Skeletal muscle tissue (tissue), 4 donors: Measurements from ENCODE around the gene RBM47. TPM values are rescaled to one million over a fixed set of nuclear protein-coding genes. Genes with fewer than 3 reads are reported as not detected.
"Not testable (repeated sequence)": the region's sequence is repeated elsewhere in the genome, so short reads cannot be mapped to it uniquely, and the experiment has no call there.

Experiments
- H3K27ac ChIP-seq: one replicate; pipeline ENCODE4 v1.7.0; 2013; ENCODE audit warnings: mild to moderate bottlenecking, low read depth, low read length, inconsistent platforms
- H3K27me3 ChIP-seq, 3 donors: one replicate each; pipeline ENCODE4 v1.7.0; 2013; ENCODE audit warnings: low read length in 3 of 3; ENCODE audit not compliant: control insufficient read depth in 3 of 3, insufficient read depth in 3 of 3
- H3K36me3 ChIP-seq, 3 donors: one replicate each; pipeline ENCODE4 v1.7.0; 2013; ENCODE audit warnings: low read length in 3 of 3; ENCODE audit not compliant: control insufficient read depth in 3 of 3, insufficient read depth in 3 of 3
- H3K4me1 ChIP-seq, 3 donors: one replicate each; pipeline ENCODE4 v1.7.0; 2013; ENCODE audit warnings: low read length in 3 of 3, mild to moderate bottlenecking in 3 of 3; ENCODE audit not compliant: control insufficient read depth in 3 of 3, insufficient read depth in 3 of 3
- H3K4me3 ChIP-seq, 3 donors: one replicate each; pipeline ENCODE4 v1.7.0; 2013; ENCODE audit warnings: low read length in 3 of 3
- H3K9ac ChIP-seq, 3 donors: one replicate each; pipeline ENCODE4 v1.7.0; 2013; ENCODE audit warnings: low read length in 3 of 3, mild to moderate bottlenecking in 3 of 3, moderate library complexity in 2 of 3, low read depth in 1 of 3
- H3K9me3 ChIP-seq, 3 donors: one replicate each; pipeline ENCODE4 v1.7.0; 2013; ENCODE audit warnings: low read length in 3 of 3; ENCODE audit not compliant: control insufficient read depth in 3 of 3
- total RNA-seq: library from RNA; depleted of rRNA; stranded (reverse); fragments of >200 nt; gene quantifications from one replicate; pipeline ENCODE4 v1.2.3, GENCODE V29; 2014
- donor health status: Osteomylitis.

The RBM47 gene
- total RNA-seq, 1 donor from 2014 or later = 2.6 TPM

DNA sequence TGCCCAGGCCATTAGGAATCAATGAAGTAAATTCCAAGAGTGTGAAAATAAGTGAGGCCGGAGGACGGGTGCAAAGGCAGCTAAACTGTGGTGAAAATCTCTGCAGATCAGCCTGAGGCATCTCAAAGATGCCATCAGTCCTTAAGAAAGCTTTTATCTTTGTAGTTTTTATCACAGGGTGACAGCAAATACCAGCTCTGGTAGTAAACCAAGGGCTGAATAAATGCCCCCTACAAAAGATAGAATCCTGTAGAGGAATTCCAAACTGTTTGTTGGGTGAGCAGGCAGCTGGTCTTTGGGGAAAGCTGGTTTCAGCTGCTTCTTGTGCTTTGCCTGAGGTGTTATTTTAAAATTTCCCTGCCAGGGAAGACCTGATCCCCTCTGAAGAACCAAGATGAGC lies 21.6 kb upstream of the RBM47 start:
- H3K4me3 ChIP-seq = no peak overlapping the region
- no peak overlapping the region for H3K27ac ChIP-seq
- H3K27me3 ChIP-seq = no peaks in the 10 kb centered on the region
- H3K9ac ChIP-seq = no peak overlapping the region
- H3K9me3 ChIP-seq = no peaks in the 10 kb centered on the region
- H3K4me1 ChIP-seq = no peaks in the 10 kb centered on the region
- H3K36me3 ChIP-seq = no peaks in the 10 kb centered on the region

DNA sequence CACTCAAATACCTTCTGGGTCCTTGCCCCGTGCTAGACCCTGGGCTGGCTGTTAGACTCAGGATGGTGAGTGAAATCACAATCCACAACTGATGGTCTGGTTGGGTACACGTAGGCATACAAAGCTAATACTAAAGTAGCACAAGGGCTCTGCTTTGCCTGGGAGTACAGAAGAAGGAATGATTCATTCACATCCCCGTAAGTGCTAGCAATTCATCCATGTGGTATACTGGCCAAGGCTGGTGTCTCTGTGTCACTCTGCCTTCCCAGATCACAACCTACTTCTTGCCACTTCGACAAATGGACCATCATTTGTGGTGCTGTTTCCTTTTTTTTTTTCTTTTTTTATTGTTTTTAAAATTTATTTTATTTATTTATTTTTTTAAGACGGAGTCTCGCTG lies 19.7 kb upstream of the RBM47 start:
- H3K27ac ChIP-seq = no peak overlapping the region
- H3K9ac ChIP-seq = no peak overlapping the region
- H3K36me3 ChIP-seq = no peaks in the 10 kb centered on the region
- no peaks in the 10 kb centered on the region for H3K4me1 ChIP-seq
- H3K27me3 ChIP-seq = no peaks in the 10 kb centered on the region
- no peak overlapping the region for H3K4me3 ChIP-seq
- no peaks in the 10 kb centered on the region for H3K9me3 ChIP-seq

DNA sequence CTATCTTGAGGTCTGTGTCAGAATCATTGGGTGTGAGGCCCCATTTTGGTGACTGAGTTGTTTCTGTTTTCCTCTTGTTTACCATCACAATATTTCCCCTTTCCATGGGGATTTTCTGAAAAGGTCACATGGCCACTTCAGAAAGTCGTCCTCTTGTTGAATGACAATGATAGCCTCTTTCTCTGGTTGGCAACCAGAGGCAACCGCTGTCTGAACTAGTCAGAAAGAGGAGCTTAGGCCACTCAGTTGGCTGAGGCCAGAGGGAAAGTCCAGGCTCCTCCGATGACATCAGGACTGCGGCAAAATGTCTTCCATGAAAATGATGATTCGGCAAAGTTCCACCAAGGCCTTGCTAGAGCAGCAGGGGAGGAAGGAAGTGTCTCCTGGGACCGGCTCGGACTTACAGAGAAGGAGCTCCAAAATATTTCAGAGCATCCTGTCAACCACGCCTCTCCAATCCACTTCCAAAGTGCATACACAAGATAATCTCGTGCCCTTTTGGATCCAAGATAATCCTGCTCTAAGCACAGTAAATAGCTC lies 19.1 kb upstream of the RBM47 start:
- Histone ChIP-seq H3K27me3 (no peaks in the 10 kb centered on the region), H3K27ac (no peak overlapping the region), H3K9ac (no peak overlapping the region), H3K4me1 (no peaks in the 10 kb centered on the region), H3K36me3 (no peaks in the 10 kb centered on the region), H3K4me3 (no peak overlapping the region), H3K9me3 (no peaks in the 10 kb centered on the region)

DNA sequence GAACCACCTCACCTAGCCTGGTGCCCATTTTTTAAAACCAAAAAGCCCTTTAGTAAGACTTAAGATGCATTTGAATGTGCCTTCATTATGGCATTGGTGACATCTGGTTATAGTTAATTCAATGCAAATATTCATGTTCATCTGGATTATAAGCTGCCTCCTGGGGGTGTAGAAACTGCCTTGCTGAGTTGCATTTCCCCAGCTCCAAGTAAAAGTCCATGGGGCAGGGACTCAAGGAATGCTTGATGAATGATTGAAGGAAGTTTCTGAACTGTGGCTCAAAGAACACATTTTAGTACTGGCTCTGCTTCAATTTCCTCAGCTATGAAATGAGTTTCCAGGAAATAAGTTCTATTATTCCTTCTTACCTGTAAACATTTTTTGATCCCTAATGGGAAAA lies 18.5 kb upstream of the RBM47 start:
- Histone ChIP-seq H3K4me3 (no peak overlapping the region), H3K4me1 (no peaks in the 10 kb centered on the region), H3K27me3 (no peaks in the 10 kb centered on the region), H3K27ac (no peak overlapping the region), H3K9me3 (no peaks in the 10 kb centered on the region), H3K36me3 (no peaks in the 10 kb centered on the region), H3K9ac (no peak overlapping the region)

DNA sequence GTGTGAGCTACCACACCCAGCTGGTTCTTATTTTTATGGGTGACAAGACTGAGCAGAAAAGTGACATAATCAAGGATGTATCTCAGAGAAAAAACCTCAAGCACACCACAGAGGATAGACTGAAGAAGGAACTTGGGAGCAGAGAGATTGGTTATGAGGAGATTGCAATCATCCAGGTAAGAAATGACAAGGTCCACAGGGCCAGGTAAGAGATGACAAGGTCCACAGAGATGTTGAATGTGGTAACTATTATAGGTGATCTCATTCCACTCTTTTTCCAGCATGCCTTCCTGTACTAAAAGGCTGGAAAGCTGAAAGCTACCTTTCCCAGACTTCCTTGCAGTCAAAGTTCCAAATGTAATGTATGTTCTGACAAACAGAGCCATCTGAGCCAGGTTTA lies 15.9 kb upstream of the RBM47 start:
- H3K9me3 ChIP-seq = no peaks in the 10 kb centered on the region

DNA sequence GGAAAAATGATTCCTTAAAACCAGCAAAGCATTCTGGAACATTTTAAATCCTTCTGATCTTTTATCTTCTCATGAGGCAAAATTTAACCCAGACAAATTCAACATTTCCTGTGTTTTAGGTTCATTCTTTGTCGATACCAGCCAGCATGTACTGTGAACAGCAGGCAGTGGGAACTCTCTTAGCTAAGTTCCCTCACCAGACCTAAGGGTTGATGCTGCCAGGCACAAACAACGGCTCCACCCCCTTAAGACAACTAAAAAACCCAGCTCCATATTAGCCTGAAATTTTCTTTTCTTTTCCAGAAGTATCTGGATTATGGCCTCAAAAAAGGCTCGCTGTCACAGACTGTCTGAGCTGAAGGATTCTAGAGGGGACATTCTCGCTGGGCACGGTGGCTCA lies 2.4 kb upstream of the RBM47 start:
- no peak overlapping the region for H3K9ac ChIP-seq
- peaks cover 0 to 10% (median 3%) of the 10 kb centered on the region in 3 donors for H3K4me1 ChIP-seq
- no peak overlapping the region for H3K4me3 ChIP-seq
- no peak overlapping the region for H3K27ac ChIP-seq
- H3K36me3 ChIP-seq = no peaks in the 10 kb centered on the region
- H3K9me3 ChIP-seq = peaks cover 0 to 3% (median 0%) of the 10 kb centered on the region in 3 donors
- H3K27me3 ChIP-seq = peaks cover 4 to 11% (median 4%) of the 10 kb centered on the region in 3 donors

More for the DNA sequence above, 15.9 kb upstream of the RBM47 start:
- H3K36me3 ChIP-seq = no peaks in the 10 kb centered on the region
- H3K4me3 ChIP-seq = no peak overlapping the region
- no peak overlapping the region for H3K9ac ChIP-seq
- no peak overlapping the region for H3K27ac ChIP-seq
- H3K27me3 ChIP-seq = no peaks in the 10 kb centered on the region
- no peaks in the 10 kb centered on the region for H3K4me1 ChIP-seq

DNA sequence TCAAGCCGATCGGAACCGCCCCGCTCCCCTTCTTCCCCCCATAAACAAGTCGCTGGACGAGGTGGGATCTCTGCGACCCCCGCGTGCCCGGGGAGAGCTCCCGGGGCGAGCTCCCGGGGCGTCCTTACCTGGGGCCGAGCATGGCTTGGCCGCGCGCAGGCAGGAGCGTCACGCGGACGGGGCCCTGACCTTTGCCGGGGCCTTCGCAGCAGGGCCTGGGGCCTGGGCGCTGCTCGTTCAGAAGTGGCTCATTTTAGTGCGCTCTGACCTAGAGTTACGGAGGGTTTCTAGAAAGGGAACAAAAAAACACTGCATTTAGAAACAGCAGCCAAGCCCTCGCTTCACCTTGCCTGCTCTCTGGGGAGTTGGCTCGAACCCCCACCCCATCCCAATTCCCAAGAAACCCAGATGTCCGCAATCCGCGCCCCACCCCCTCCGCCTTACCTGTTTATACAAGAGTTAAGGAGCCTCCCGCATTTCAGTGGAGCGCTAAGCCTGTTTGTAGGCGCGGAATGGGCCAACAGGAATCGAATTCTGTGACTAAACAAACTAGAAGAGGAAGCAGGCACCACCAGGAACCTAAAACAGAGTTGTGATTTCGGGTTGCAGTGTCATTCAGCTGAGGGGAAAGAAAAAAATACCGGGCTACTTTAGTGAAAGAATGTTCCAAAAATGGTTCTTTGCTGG lies 814 bp upstream of the RBM47 start:
- Histone ChIP-seq H3K27me3 (peaks cover 5 to 17% (median 14%) of the 10 kb centered on the region in 3 donors), H3K36me3 (no peaks in the 10 kb centered on the region), H3K9ac (peak overlapping the region in 2 of 3 donors; percentile 8 to 62), H3K27ac (peak overlapping the region; percentile 76), H3K4me3 (peak overlapping the region in 1 of 3 donors; percentile 62), H3K9me3 (peaks cover 0 to under 1% (median 0%) of the 10 kb centered on the region in 3 donors), H3K4me1 (peaks cover 0 to 10% (median 3%) of the 10 kb centered on the region in 3 donors)

DNA sequence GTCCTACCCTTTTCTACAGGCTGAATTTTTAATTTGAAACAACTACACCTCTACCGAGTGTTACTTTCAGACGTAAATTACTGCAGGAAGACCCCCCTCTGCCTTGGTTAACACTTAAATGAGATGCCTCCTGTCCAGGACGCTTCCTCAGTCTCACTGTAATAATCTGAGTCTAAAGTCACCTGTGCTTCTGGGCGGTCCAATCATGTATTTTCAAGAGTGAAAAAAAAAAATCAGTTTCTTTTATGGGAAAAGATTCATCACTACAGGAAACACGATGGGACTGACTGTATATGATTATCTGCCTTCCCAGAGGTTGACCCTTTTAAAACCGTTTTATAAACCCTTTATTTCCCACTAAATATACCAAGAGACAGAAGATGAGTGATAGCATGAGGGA lies 776 bp downstream of the RBM47 start:
- Histone ChIP-seq H3K4me3 (peak overlapping the region; percentile 62 to 82 (median 67)), H3K27me3 (peaks cover 7 to 19% (median 17%) of the 10 kb centered on the region in 3 donors), H3K9ac (peak overlapping the region; percentile 62 to 74 (median 68)), H3K27ac (peak overlapping the region; percentile 76), H3K9me3 (no peaks in the 10 kb centered on the region), H3K4me1 (peaks cover 0 to 10% (median 3%) of the 10 kb centered on the region in 3 donors), H3K36me3 (no peaks in the 10 kb centered on the region)

DNA sequence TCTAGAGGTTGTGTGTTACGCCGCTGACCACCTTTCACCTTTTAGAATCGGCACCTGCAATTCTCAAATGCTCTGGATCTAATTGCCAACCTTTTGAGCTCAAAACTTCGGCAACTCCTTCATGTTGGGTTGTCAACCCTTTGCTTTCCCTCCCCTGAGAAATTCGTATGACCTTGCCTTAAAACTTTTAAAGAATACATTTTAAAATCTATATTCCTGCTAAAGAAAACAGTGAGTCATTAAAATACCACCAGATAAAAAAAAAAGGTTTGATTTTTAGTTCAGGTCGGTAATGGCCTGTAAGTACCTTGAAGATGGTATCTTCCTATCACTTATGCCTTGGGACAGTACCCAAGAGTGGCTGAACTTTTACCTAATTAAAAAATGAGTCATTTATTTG lies 1.3 kb downstream of the RBM47 start:
- not testable (repeated sequence) for H3K9me3 ChIP-seq, H3K27ac ChIP-seq, H3K4me1 ChIP-seq, H3K4me3 ChIP-seq, H3K9ac ChIP-seq, H3K36me3 ChIP-seq
- peaks cover 7 to 19% (median 17%) of the 10 kb centered on the region in 3 donors for H3K27me3 ChIP-seq

DNA sequence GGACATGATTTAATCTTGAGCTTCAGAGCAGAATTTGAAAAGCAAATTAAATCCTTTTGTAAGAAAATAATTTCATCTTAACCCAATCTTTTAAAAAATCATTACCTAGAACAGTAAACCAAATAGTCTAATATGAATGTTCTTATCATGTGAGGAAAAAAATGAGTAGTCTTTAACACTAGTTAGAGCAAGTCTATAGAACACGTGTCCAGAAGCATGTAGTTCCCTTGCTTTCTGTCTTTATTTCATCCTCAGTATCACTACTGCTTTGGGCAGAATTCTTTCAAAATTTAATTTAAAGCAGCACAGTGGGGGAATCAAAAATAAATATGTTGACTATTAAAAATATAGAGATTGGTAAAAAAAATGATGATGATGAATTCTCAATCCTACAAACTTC lies 2.1 kb downstream of the RBM47 start:
- H3K4me3 ChIP-seq = no peak overlapping the region

More for the DNA sequence above, 2.1 kb downstream of the RBM47 start:
- H3K36me3 ChIP-seq = no peaks in the 10 kb centered on the region
- H3K4me1 ChIP-seq = peaks cover 0 to 10% (median 3%) of the 10 kb centered on the region in 3 donors
- no peak overlapping the region for H3K9ac ChIP-seq
- peaks cover 7 to 19% (median 17%) of the 10 kb centered on the region in 3 donors for H3K27me3 ChIP-seq
- no peak overlapping the region for H3K27ac ChIP-seq
- no peaks in the 10 kb centered on the region for H3K9me3 ChIP-seq
